GM18508 (cell line): Measurements from ENCODE around the gene CAMK4.

ENCODE experiments used
- ATAC-seq: cut with Tn5 transposase; IDR thresholded peaks from one replicate; pipeline ENCODE4 v1.9.1; 2021; ENCODE audit warnings: moderate number of reproducible peaks; ENCODE audit not compliant: insufficient read depth, unreplicated experiment

Gene CAMK4

GRCh38 chr5:111463311-111463710 is 239.1 kb downstream of the CAMK4 start:
- ATAC-seq: no peak

GRCh38 chr5:111469293-111469896 is 245.2 kb downstream of the CAMK4 start:
- ATAC-seq: no peak

- ATAC-seq: no peak
Observed at GRCh38 chr5:111469903-111470302, 245.7 kb downstream of the CAMK4 start.

DNA sequence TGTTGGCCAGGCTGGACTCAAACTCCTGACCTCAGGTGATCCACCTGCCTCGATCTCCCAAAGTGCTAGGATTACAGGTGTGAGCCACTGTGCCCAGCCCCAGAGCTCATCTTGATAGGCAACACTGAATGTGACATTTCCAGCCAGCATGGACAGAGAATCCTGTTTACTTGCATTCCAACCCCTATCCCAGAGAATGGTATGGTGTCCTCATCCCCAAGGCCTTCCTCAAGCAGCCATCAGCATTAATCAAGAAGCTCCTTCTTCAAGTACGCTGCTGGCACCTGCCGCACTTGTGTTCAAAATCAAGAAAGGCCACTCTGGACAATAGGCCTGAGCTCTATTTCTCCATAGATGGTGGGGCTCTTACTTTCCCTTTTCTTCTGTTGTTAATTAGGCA is 247.9 kb downstream of the CAMK4 start:
- ATAC-seq: no peak

- no peak for ATAC-seq
Observed at GRCh38 chr5:111472579-111472978, 248.4 kb downstream of the CAMK4 start.

DNA sequence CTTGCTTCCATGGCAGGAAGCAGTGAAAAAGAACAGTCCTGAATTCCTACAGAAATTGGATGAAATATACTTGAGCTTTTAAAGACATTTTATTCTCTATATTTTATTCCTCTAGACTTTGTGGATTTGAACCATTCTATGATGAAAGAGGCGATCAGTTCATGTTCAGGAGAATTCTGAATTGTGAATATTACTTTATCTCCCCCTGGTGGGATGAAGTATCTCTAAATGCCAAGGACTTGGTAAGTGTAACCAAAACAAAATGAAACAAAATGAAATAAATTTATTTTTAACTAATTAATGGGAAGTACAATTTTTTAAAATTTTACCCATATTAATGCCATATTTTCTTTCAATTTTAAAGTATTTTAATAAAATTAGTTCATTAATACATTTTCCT is 254.1 kb downstream of the CAMK4 start:
- no peak for ATAC-seq

GRCh38 chr5:111478898-111479297 is 254.7 kb downstream of the CAMK4 start:
- no peak for ATAC-seq

DNA sequence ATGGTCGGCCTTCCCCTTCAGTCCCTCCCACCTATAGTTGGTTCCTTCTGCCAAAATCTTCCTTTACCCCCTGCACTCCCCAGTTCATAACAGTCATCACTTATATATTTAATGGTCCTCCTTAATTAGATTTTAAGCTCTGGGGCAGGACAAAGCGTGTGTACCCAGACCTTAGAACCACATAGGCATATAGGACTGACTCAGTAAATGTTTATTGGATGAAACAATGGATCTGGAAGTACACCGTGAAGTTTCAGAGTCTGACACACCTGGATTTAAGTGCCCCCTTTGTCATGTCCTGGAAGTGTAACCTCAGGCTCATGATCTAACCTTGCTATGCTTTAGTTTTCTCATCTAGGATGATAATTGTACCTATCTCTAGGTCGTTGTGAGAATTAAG is 256.2 kb downstream of the CAMK4 start:
- ATAC-seq: no peak

- ATAC-seq: no peak
Observed at GRCh38 chr5:111486055-111486454, 261.9 kb downstream of the CAMK4 start.

GRCh38 chr5:111486926-111487325 is 262.7 kb downstream of the CAMK4 start:
- no peak for ATAC-seq

DNA sequence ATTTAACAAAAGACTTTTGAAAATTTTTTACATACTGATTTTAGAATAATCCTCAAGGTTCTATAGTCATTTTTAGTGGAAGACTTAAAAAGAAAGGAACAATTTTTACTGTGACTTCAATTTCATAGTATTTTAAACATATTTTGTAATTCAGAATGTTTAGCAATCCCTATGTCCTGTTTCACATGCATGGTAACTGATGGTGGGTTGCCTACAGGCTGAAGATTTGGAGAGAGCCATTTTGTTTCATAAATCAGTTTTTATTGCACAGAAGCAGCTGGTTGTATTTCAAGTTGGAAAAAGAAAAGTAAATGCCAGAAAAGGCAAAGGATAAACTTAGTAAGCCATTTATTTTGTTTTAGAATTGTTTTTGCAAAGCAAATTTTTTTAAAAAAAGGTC is 264.2 kb downstream of the CAMK4 start:
- no peak for ATAC-seq

GRCh38 chr5:111493031-111493430 is 268.8 kb downstream of the CAMK4 start:
- no peak for ATAC-seq

DNA sequence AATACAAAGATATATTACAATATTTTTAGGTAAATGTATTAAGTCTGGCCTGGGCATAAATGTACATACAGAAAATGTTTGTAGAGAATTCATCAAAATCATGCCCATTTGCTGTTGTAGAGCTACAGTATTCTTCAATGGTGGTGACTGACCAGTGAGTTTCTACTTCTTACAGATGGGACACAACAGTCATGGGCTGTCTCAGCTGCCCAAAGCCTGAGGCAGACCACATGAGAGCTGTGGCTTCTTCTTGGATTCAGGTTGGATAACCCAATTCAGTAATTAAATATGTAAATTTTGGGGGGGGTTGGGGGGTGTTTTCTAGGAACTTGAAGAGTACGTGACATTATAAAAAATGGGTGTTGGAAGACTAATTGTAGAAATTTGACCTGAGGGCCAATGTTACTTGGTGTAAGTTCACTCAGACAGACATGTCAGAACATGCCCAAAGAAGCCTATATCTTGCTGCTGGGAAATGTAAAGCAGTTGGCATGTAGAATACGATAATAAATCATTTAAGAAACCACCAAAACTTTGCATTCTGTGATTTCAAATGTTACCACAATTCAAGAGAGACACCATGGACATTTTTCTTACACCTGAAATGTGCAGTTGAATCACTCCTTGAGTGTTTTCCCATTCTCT is 270.3 kb downstream of the CAMK4 start:
- no peak for ATAC-seq

- no peak for ATAC-seq
Observed at GRCh38 chr5:111495159-111495558, 271.0 kb downstream of the CAMK4 start.

- ATAC-seq: no peak
Observed at GRCh38 chr5:111498346-111498745, 274.2 kb downstream of the CAMK4 start.

- no peak for ATAC-seq
Observed at GRCh38 chr5:111502956-111503355, 278.8 kb downstream of the CAMK4 start.

GRCh38 chr5:111505096-111505495 is 280.9 kb downstream of the CAMK4 start:
- ATAC-seq: no peak

GRCh38 chr5:111507276-111507675 is 283.1 kb downstream of the CAMK4 start:
- no peak for ATAC-seq

DNA sequence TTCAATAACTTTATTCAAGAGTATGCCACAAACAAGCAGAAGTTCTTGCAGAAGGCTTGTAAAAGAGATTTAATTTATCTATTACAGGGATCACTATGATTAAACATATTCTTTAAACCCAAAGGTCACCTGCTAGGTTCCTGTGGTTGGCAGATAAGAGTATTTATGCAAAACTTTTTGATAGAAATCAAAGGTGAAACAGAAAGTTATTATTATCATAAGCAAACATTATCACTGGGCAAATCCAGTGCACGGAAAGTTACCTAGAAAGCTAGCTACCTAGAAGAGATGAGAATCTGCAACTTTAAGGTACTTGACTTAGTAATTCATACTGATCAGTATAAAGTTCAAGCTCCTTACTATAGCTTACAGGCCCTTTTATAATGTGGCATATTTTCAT is 284.9 kb downstream of the CAMK4 start:
- ATAC-seq: no peak

DNA sequence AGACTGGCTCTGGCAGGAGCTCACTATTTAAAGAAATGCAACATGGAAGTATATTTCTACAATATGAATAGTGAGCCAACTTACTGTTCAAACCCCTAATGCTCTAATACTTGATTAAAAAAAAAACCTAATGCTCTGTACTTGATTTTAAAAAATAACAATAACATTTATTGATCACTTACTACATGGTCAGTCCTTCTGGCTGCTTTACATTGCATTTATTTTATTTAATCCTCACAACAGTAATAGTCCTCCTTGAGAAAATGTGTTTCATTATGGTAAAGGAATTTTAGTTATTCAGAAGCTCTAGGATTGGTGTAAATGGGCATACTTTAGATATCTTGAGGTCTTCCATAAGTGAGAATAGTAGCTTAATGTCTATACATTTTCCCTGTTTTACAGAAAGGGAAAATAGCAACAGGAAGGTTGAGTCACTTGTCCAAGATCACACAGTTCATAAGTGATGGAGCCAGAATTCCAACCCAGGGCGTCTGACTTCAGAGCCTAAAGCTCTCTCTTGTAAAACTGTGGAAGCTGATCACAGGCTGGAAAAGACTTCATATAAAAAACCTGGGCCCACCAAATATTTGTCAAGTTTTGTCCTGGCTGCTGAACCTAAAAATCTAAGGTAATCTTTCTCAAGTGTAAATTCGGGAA is 287.1 kb downstream of the CAMK4 start:
- ATAC-seq: no peak

GRCh38 chr5:111511831-111512374 is 287.7 kb downstream of the CAMK4 start:
- no peak for ATAC-seq
